Natural killer cell (primary cell): Measurements from ENCODE around the gene RGS10. TPM values are rescaled to one million over a fixed set of nuclear protein-coding genes. Genes with fewer than 3 reads are reported as not detected.

ENCODE experiments used
- ATAC-seq, 3 donors: fragments of 150-1000 bp in 2 of 3; fragments of 200-7000 bp in 1 of 3; cut with Tn5 transposase; 1 replicate in 1 of 3; 2 replicates in 2 of 3; pipeline ENCODE4 v1.10.0; 2021; ENCODE audit warnings: mild to moderate bottlenecking in 2 of 3, moderate library complexity in 2 of 3
- DNase-seq, 2 donors: peaks; one replicate each; pipeline versions ENCODE4 v3.0.0 to v3.0.0-alpha.2; 2013 to 2021; ENCODE audit warnings: mixed read lengths in 1 of 2
- H3K27ac ChIP-seq: one replicate; pipeline ENCODE4 v1.5.1; 2013; ENCODE audit warnings: mild to moderate bottlenecking, low read length
- H3K27me3 ChIP-seq: one replicate; pipeline ENCODE4 v1.6.1; 2013; ENCODE audit warnings: low read length; ENCODE audit not compliant: control insufficient read depth, insufficient read depth
- H3K36me3 ChIP-seq: one replicate; pipeline ENCODE4 v1.6.1; 2013; ENCODE audit warnings: low read length; ENCODE audit not compliant: control insufficient read depth, insufficient read depth
- H3K4me1 ChIP-seq: one replicate; pipeline ENCODE4 v1.6.1; 2013; ENCODE audit warnings: low read length; ENCODE audit not compliant: control insufficient read depth, insufficient read depth
- H3K4me3 ChIP-seq: one replicate; pipeline ENCODE4 v1.5.1; 2013; ENCODE audit warnings: low read length
- H3K9me3 ChIP-seq: one replicate; pipeline ENCODE4 v1.6.1; 2013; ENCODE audit warnings: low read length; ENCODE audit not compliant: control insufficient read depth, insufficient read depth
- H3K27ac Mint-ChIP-seq, 2 donors: one replicate each; pipeline ENCODE4 v1.8.0; 2022; ENCODE audit warnings: mild to moderate bottlenecking in 2 of 2, mixed read lengths in 2 of 2, moderate library complexity in 1 of 2
- H3K27me3 Mint-ChIP-seq, 2 donors: one replicate each; pipeline ENCODE4 v1.8.0; 2022; ENCODE audit warnings: low read depth in 2 of 2, mixed read lengths in 2 of 2
- H3K36me3 Mint-ChIP-seq: one replicate; pipeline ENCODE4 v1.8.0; 2022; ENCODE audit warnings: mixed read lengths
- H3K4me1 Mint-ChIP-seq, 2 donors: one replicate each; pipeline ENCODE4 v1.8.0; 2022; ENCODE audit warnings: mixed read lengths in 2 of 2
- H3K4me3 Mint-ChIP-seq: one replicate; pipeline ENCODE4 v1.8.0; 2022; ENCODE audit warnings: mild to moderate bottlenecking, moderate library complexity, mixed read lengths
- H3K9me3 Mint-ChIP-seq, 2 donors: one replicate each; pipeline ENCODE4 v1.8.0; 2022; ENCODE audit warnings: mixed read lengths in 2 of 2
- WGBS: methylation state at CpG from one replicate; pipeline ENCODE4 v1.1.7; 2013; ENCODE audit warnings: missing lambda C conversion rate; ENCODE audit not compliant: insufficient coverage; 5-methylcytosine and 5-hydroxymethylcytosine counted together
- intact Hi-C: fragments of 100-400 bp; cut with micrococcal nuclease; formaldehyde crosslinking; loops from one replicate; pipeline ENCODE4 v1.14.2; 2022
- total RNA-seq, 4 donors: library from RNA; stranded (reverse); fragments of 120-200 nt in 1 of 4; gene quantifications; one replicate each; pipeline versions ENCODE4 v1.2.3 to v1.2.4, GENCODE V29; 2013 to 2022
- TF ChIP-seq, protein P1 (sequence below): fragments of 200-600 bp; IDR thresholded peaks from one replicate; pipeline ENCODE4 v1.8.0; 2022; ENCODE audit warnings: antibody characterized with exemption

RGS10 gene
- total RNA-seq, 3 donors from 2014 or later (not counting 1 experiment from before 2014, with no cell fraction given), result 13.5 to 25.7 (median 21.4) TPM

DNA sequence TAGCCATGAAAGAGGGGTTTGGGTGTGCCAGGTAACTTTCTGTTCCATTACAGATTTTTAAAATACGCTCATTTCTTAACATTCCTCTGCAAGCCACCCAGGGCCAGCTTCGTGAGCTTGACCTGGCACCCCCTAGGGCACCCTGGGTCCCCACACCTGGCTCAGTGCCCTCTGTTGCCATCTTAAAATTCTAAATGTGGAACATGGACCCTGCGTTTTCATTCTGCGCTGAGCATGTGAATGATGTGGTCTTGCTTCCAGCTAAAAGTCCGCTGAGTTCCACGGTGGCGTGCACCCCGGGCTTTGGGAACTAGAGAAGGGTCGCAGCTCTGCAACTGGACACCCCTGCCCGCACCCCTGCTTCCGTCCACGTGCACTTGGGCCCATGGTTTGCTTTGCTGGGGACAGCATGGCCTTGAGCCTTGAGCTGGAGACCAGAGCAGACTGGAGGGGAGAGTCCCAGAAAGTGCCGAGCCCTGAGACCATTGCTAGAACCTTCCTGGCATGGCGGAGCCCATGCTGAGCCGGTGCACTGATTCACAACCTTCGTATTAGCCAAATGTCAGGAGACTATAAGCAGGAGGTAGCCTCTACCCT lies 91.1 kb downstream of the RGS10 start:
- H3K36me3 Mint-ChIP-seq, result no peaks in the 10 kb centered on the region
- H3K4me1 Mint-ChIP-seq, result no peaks in the 10 kb centered on the region
- H3K9me3 Mint-ChIP-seq, result no peaks in the 10 kb centered on the region
- no peak overlapping the region for H3K27ac Mint-ChIP-seq
- Histone ChIP-seq H3K9me3 (no peaks in the 10 kb centered on the region), H3K4me3 (no peak overlapping the region), H3K27ac (no peak overlapping the region), H3K27me3 (no peaks in the 10 kb centered on the region), H3K36me3 (peaks cover 8% of the 10 kb centered on the region), H3K4me1 (no peaks in the 10 kb centered on the region)
- H3K27me3 Mint-ChIP-seq, result no peaks in the 10 kb centered on the region
- no peak overlapping the region for H3K4me3 Mint-ChIP-seq
- DNase-seq (no peak), ATAC-seq (no peak)
- TF ChIP-seq, protein P1, sequence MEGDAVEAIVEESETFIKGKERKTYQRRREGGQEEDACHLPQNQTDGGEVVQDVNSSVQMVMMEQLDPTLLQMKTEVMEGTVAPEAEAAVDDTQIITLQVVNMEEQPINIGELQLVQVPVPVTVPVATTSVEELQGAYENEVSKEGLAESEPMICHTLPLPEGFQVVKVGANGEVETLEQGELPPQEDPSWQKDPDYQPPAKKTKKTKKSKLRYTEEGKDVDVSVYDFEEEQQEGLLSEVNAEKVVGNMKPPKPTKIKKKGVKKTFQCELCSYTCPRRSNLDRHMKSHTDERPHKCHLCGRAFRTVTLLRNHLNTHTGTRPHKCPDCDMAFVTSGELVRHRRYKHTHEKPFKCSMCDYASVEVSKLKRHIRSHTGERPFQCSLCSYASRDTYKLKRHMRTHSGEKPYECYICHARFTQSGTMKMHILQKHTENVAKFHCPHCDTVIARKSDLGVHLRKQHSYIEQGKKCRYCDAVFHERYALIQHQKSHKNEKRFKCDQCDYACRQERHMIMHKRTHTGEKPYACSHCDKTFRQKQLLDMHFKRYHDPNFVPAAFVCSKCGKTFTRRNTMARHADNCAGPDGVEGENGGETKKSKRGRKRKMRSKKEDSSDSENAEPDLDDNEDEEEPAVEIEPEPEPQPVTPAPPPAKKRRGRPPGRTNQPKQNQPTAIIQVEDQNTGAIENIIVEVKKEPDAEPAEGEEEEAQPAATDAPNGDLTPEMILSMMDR, result no peak
- intact Hi-C loops, result no loop called here
- WGBS, result 95% methylated on average over 16 of the region's 16 CpGs

DNA sequence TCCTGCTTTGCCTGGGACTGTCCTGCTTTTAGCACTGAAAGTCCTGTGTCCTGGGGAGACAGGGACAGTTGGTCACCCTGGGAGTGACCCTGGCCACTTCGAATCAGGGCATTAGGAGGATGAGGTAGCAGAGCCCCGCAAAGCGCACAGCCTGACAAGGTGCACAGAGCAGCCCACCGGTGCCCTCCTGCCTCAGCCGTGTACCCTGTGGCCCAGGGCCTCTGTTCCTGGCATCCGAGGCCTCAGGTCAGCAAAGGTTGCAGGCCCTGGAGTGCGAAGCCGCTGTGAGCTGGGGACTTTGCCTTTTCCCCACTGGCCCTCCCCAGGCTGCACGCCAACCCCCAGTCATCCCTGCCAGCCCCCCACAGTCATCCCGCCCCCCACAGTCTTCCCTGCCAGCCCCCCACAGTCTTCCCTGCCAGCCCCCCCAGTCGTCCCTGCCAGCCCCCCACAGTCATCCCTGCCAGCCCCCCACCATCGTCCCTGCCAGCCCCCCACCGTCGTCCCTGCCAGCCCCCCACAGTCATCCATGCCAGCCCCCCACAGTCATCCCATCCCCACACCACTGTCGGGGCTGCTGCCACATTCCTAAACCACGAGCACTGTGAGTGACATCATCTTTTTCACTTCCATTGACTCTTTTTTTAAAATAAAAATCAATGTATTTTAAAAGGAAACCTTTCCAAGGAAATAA lies 91.8 kb downstream of the RGS10 start:
- Histone ChIP-seq H3K27me3 (no peaks in the 10 kb centered on the region), H3K4me3 (no peak overlapping the region), H3K9me3 (no peaks in the 10 kb centered on the region), H3K4me1 (no peaks in the 10 kb centered on the region), H3K36me3 (peaks cover 8% of the 10 kb centered on the region), H3K27ac (no peak overlapping the region)
- H3K4me3 Mint-ChIP-seq, result no peak overlapping the region
- intact Hi-C loops, result no loop called here
- no peaks in the 10 kb centered on the region for H3K36me3 Mint-ChIP-seq
- H3K27ac Mint-ChIP-seq, result no peak overlapping the region
- H3K4me1 Mint-ChIP-seq, result peaks cover 0 to 5% of the 10 kb centered on the region in 2 donors
- DNase-seq (no peak), ATAC-seq (no peak)
- no peaks in the 10 kb centered on the region for H3K9me3 Mint-ChIP-seq
- TF ChIP-seq, protein P1, result no peak
- H3K27me3 Mint-ChIP-seq, result no peaks in the 10 kb centered on the region
- WGBS, result 94% methylated on average over 11 of the region's 16 CpGs

Other genes starting within 250 kb of the RGS10 start
- 100 to 1,000 TPM; 195 to 227 (median 213) TPM for gene TIAL1, start 54.2 kb upstream of the RGS10 start, total RNA-seq
- gene BAG3, start 108.7 kb upstream of the RGS10 start, total RNA-seq, result 1 to 10 TPM; 7.6 to 9.7 (median 8.3) TPM
- 10 to 100 TPM; 12.8 to 18.2 (median 15.8) TPM for gene INPP5F, start 183.3 kb upstream of the RGS10 start, total RNA-seq